ENCODE data around the gene HAUS5.
A peak's percentile ranks its signal among the peaks of the same experiment; 100 is the strongest.

Gene HAUS5

DNA sequence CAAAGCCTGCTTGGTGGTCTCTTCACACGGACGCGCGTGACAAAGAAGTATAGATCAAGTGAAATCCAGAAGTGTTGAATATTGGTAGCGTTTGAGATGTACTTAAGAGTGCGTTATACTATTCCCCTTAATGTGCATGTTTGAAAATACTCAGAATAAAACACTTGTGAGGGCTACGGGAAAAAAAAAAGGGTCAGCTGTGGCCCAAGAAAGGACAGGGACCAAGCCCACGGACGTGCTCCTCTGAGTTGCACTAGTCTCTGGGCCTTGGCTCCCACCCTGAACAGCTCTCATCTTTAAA is 15.7 kb downstream of the HAUS5 start:
- peak overlapping the region; percentile 83 for H2AFZ ChIP-seq (ENCODE audit: low read length)
- H3K9ac ChIP-seq (ENCODE audit: low read depth, low read length, poor library complexity, severe bottlenecking), result peak overlapping the region; percentile 80
- no peaks in the 10 kb centered on the region for H3K9me3 ChIP-seq (ENCODE audit: insufficient read depth, low read depth, low read length)
- no peak for TF ChIP-seq EZH2phosphoT487 (IDR thresholded peaks at IDR 0.05; ENCODE audit: borderline replicate concordance)
- TF ChIP-seq, protein P1, sequence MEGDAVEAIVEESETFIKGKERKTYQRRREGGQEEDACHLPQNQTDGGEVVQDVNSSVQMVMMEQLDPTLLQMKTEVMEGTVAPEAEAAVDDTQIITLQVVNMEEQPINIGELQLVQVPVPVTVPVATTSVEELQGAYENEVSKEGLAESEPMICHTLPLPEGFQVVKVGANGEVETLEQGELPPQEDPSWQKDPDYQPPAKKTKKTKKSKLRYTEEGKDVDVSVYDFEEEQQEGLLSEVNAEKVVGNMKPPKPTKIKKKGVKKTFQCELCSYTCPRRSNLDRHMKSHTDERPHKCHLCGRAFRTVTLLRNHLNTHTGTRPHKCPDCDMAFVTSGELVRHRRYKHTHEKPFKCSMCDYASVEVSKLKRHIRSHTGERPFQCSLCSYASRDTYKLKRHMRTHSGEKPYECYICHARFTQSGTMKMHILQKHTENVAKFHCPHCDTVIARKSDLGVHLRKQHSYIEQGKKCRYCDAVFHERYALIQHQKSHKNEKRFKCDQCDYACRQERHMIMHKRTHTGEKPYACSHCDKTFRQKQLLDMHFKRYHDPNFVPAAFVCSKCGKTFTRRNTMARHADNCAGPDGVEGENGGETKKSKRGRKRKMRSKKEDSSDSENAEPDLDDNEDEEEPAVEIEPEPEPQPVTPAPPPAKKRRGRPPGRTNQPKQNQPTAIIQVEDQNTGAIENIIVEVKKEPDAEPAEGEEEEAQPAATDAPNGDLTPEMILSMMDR (conservative IDR thresholded peaks at IDR 0.05; ENCODE audit: low read length), result no peak
- H3F3A ChIP-seq (ENCODE audit: low read depth), result no peaks in the 10 kb centered on the region; the same call in 1 of the 2 replicates
- peak overlapping the region; percentile 80 for H3K4me2 ChIP-seq (ENCODE audit: low read depth, low read length, poor library complexity, severe bottlenecking)
- peaks cover 20% of the 10 kb centered on the region; the same call in 1 of the 2 replicates for H3K36me3 ChIP-seq (ENCODE audit: insufficient read depth, low read length)
- peaks cover 5% of the 10 kb centered on the region for H4K20me1 ChIP-seq (ENCODE audit: insufficient read depth, low read length, poor library complexity, severe bottlenecking)
- H3K27me3 ChIP-seq (ENCODE audit: insufficient read depth, low read length, poor library complexity, severe bottlenecking), result no peaks in the 10 kb centered on the region
- peak overlapping the region; percentile 95 for H3K4me3 ChIP-seq (ENCODE audit: low read length, poor library complexity, severe bottlenecking)
- H3K4me1 ChIP-seq (ENCODE audit: insufficient read depth, low read length, poor library complexity, severe bottlenecking), result peaks cover 13% of the 10 kb centered on the region
- H3K79me2 ChIP-seq (ENCODE audit: insufficient read depth, low read length), result peaks cover 15% of the 10 kb centered on the region
- H3K9me2 ChIP-seq (replicated peaks; ENCODE audit: low read depth, low read length), result no peaks in the 10 kb centered on the region

DNA sequence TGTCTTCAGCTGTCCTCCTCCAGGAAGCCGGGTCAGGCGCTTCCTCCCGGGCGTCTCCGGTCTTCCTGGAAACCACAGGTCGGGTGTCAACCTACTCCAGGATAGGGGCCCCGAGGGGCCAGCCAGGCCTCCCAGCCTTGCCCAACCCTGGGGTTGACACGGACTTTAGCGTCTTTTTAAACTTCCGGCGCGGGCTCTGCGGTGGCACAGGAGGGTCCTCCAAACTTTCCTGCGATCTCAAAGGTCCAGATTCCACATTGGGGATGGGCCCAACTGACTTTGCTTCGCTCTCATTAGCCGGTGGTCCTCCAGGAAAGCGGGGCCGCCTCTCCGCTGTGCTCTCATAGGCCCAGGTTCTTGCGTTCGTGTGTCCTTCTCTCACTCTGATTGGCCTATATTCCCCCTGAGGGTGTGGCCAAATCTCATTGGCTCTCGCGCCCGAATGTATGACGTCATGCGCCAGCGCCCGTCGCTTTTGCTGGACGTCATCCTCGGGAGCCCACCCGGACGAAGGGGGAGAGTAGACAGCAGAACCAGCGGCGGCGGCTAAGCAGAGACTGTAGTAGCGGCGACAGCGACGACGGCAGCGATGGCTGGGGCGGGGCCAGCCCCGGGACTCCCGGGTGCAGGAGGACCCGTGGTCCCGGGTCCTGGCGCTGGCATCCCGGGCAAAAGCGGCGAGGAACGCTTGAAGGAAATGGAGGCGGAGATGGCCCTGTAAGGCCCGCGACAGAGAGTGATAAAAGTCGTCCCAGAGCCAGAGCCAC is 16.2 kb downstream of the HAUS5 start, which contains the start of gene RBM42:
Gene RBM42 (plus strand): TSS at position 472 of the 767 bp plus-strand sequence. CDS start 118 bp downstream, at position 590.
- H3K27me3 ChIP-seq (ENCODE audit: insufficient read depth, low read length, poor library complexity, severe bottlenecking), result no peaks in the 10 kb centered on the region
- TF ChIP-seq, protein P1 (conservative IDR thresholded peaks at IDR 0.05; ENCODE audit: low read length), result no peak
- no peak for TF ChIP-seq EZH2phosphoT487 (IDR thresholded peaks at IDR 0.05; ENCODE audit: borderline replicate concordance)
- no peaks in the 10 kb centered on the region for H3K9me2 ChIP-seq (replicated peaks; ENCODE audit: low read depth, low read length)
- H3K9ac ChIP-seq (ENCODE audit: low read depth, low read length, poor library complexity, severe bottlenecking), result peak within 1 kb of the TSS; percentile 92
- peak within 1 kb of the TSS; percentile 100 for H3K4me2 ChIP-seq (ENCODE audit: low read depth, low read length, poor library complexity, severe bottlenecking)
- no peaks in the 10 kb centered on the region; the same call in 1 of the 2 replicates for H3F3A ChIP-seq (ENCODE audit: low read depth)
- H3K9me3 ChIP-seq (ENCODE audit: insufficient read depth, low read depth, low read length), result no peaks in the 10 kb centered on the region
- peak within 1 kb of the TSS; percentile 95 for H3K4me3 ChIP-seq (ENCODE audit: low read length, poor library complexity, severe bottlenecking)
- peaks cover 15% of the 10 kb centered on the region for H3K79me2 ChIP-seq (ENCODE audit: insufficient read depth, low read length)
- peaks cover 13% of the 10 kb centered on the region for H3K4me1 ChIP-seq (ENCODE audit: insufficient read depth, low read length, poor library complexity, severe bottlenecking)
- peak within 1 kb of the TSS; percentile 83 for H2AFZ ChIP-seq (ENCODE audit: low read length)
- peaks cover 5% of the 10 kb centered on the region for H4K20me1 ChIP-seq (ENCODE audit: insufficient read depth, low read length, poor library complexity, severe bottlenecking)
- peaks cover 25% of the 10 kb centered on the region; the same call in 1 of the 2 replicates for H3K36me3 ChIP-seq (ENCODE audit: insufficient read depth, low read length)

DNA sequence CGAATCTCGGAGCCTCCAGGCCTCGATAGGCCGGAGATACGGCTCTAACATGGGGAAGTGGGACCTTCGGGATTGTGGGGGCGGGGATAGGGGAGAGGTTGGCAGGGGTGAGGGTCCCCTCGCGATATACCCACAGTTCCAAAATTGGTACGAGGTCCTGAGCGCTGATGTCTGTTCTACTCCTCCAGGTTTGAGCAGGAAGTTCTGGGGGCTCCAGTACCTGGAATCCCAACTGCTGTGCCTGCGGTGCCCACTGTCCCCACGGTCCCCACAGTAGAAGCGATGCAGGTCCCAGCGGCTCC is 16.7 kb downstream of the HAUS5 start:
- H3K4me1 ChIP-seq (ENCODE audit: insufficient read depth, low read length, poor library complexity, severe bottlenecking), result peaks cover 13% of the 10 kb centered on the region
- H3K4me2 ChIP-seq (ENCODE audit: low read depth, low read length, poor library complexity, severe bottlenecking), result peak overlapping the region; percentile 100
- no peaks in the 10 kb centered on the region for H3K9me2 ChIP-seq (replicated peaks; ENCODE audit: low read depth, low read length)
- H3K79me2 ChIP-seq (ENCODE audit: insufficient read depth, low read length), result peaks cover 15% of the 10 kb centered on the region
- H3F3A ChIP-seq (ENCODE audit: low read depth), result no peaks in the 10 kb centered on the region; the same call in 1 of the 2 replicates
- no peak for TF ChIP-seq EZH2phosphoT487 (IDR thresholded peaks at IDR 0.05; ENCODE audit: borderline replicate concordance)
- TF ChIP-seq, protein P1 (conservative IDR thresholded peaks at IDR 0.05; ENCODE audit: low read length), result no peak
- no peaks in the 10 kb centered on the region for H3K27me3 ChIP-seq (ENCODE audit: insufficient read depth, low read length, poor library complexity, severe bottlenecking)
- peak overlapping the region; percentile 92 for H3K9ac ChIP-seq (ENCODE audit: low read depth, low read length, poor library complexity, severe bottlenecking)
- H4K20me1 ChIP-seq (ENCODE audit: insufficient read depth, low read length, poor library complexity, severe bottlenecking), result peaks cover 5% of the 10 kb centered on the region
- H3K36me3 ChIP-seq (ENCODE audit: insufficient read depth, low read length), result peaks cover 29% of the 10 kb centered on the region; the same call in 1 of the 2 replicates
- H3K4me3 ChIP-seq (ENCODE audit: low read length, poor library complexity, severe bottlenecking), result peak overlapping the region; percentile 95
- no peaks in the 10 kb centered on the region for H3K9me3 ChIP-seq (ENCODE audit: insufficient read depth, low read depth, low read length)
- H2AFZ ChIP-seq (ENCODE audit: low read length), result 0 out of 2 replicates have a peak overlapping the region, but pooled peaks have one; percentile 48

All from Loucy (cell line).